Hepatic stellate cell (primary cell): ENCODE results near the gene C2CD2.

Experiments
- DNase-seq: peaks from one replicate; pipeline ENCODE4 v3.0.0; 2011; ENCODE audit warnings: low spot score

The C2CD2 gene

DNA sequence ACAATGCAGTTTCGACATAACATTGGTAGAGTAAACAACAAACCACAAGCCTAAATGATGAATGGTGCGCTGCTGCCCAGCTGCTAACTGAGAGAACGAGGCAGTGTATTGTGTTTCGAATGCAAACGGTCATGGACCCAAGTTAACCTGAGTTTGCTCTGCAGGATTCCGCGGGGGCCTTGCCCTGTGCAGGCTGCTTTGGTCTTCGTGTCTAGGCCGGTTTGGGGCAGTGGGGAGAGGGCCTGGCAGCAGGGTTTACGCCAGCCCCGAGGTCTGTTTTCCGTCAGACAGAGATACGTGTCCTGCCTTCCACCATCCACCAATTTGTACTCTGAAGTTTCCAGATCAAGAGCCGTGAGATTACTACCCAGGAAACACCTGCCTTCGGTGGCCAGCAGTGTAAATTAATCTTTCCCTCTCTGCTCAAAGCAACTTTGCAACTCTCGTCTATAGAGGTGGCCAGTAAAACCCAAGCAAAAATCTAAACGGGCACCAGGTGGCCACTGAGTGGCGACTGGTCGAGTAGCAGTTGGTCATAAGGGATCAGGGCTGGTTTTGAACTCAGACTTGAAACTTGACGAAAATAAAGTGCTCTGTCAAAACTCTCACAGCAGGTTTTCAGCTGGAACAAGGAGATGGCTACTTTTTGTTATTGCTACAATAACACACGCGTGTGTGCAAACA, 68.3 kb downstream of the C2CD2 start:
- DNase-seq: no peak

DNA sequence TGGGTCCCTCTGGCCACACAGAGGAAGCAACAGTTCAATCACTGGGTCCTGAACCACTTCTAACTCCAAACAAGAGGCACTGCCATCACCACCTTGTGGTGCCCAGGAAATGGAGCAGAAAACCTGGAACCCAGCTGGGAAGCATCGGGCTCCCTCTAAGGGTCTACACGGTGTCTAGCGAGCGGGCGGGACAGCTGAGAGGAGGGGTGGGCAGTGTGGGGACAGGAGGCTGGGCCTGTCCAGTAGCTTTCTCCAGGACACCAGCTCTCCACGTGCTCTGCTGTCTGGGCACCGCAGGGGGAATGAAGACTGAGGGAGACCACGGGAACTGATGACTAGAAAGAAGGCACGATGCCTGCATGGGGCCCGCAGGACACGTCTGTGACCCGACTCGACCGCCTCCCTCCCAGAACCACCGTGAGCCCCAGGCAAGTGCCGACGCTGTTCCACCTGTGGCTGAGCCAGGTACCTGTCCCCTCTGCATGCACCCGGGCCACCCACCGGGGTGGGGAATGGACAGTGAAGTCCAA, 69.3 kb downstream of the C2CD2 start:
- no peak for DNase-seq

DNA sequence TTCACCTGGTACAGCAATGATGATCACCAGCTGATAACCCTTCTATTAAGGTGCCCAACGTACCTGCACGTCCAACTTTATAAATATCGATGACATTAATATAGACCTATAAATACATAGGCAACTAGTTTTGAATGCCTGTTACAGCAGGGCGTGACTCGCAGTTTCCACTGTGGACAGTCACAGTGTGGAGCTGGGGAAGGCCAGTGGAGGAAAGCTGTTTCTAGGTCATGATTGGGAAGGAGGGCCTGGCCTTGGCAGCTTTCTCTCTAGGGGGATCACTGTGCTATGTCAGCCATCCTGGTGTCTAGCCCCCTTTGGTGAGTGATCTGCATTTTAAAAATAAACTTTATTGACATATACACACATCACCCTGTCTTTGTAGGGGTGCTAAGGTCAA, 70.2 kb downstream of the C2CD2 start:
- DNase-seq: no peak

DNA sequence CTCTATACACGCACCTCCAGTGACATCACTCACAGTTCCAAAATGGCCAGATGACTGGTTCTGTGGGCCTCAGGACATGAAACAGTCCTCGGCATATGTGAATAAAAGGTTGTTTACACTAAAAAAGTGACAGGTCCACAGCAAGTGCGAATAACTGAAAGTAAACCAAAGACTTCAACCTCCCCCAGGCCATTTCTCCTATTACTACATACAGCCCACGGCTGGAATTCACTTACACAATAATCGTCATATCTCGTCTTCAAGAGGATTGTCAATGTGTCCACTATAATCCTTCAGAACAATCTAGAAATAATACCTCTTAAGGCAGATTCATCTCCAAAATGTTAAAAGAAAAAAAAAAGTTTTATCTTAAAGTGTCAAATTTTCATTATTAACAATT, 72.8 kb downstream of the C2CD2 start:
- no peak for DNase-seq

DNA sequence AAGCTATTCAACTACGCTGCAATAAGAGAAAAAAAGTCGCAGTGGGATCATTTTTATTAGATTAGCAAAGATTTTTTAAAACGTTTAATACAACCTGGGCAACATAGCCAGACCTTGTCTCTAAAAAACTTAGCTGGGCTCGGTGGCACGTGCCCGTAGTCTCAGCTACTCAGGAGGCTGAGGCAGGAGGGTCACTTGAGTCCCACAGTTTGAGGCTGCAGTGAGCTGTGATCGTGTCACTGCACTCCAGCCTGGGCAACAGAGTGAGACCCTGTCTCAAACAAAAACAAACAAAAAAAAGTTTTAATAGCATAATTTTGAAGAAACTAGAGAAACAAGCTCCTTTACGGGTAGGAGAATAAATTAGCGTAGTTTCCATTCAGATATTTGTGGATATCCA, 73.7 kb downstream of the C2CD2 start:
- DNase-seq: no peak

DNA sequence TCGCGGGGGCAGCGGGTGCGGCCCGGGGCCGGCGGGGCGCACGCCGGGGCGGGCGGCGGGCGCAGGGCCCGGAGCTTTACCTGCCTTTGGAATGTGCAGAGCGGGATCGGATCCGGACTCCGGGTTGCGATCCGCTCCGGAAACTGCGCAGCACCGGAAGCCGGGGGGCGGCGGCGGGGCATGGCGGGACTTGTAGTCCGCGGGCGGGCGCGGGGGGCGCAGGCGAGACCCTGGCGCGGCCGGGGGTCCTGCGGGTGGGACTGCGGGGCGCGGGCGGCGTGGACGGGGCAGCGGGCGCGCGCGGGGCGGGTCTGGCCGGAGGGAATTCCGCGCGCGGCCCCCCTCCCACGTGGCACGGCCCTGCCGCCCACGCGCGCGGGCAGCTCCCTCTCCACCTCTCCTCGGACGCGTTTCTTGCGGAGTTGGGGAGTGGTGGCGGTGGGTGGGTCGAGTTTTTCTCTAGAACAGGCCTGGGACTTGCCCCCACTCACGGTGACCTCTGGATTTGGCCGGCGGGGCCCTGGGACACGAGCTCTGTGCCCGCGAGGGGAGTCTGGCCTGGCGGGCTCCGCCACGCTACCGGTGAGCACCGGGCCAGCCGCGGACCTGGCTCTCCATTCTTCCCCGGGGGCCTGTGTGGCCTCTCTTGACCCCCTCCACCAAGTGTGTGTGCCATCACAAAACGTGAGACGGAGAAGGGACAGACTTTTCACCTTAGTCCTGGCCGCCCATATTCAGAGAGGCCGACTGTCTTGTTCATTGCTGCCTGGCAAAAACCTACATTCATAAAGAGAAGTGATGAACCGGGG, 74.4 kb downstream of the C2CD2 start, which contains the start of gene PRDM15:
TSS of gene PRDM15 (minus strand) at position 155 of the 809 bp plus-strand sequence. CDS start 18,981 bp downstream, outside the sequence.
- peak; percentile 88 for DNase-seq

DNA sequence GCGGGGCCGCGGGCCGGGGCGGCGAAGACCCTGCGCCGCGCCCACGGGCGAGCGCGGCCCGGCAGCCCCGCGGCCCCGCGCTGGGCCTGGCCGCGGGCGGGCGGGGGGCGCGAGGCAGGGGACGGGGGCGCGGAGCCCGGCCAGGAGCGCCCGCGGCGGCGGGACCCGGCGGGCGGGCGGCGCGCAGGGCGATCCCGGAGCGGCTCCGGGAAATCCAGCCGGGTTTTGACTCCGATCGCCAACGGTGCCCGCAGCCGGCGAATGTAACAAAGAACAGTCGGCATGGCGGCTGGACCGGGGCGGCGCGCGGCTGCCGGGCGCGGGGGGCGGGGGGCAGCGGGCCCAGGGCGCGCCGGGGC, 75.0 kb downstream of the C2CD2 start:
- peak; percentile 91 for DNase-seq

DNA sequence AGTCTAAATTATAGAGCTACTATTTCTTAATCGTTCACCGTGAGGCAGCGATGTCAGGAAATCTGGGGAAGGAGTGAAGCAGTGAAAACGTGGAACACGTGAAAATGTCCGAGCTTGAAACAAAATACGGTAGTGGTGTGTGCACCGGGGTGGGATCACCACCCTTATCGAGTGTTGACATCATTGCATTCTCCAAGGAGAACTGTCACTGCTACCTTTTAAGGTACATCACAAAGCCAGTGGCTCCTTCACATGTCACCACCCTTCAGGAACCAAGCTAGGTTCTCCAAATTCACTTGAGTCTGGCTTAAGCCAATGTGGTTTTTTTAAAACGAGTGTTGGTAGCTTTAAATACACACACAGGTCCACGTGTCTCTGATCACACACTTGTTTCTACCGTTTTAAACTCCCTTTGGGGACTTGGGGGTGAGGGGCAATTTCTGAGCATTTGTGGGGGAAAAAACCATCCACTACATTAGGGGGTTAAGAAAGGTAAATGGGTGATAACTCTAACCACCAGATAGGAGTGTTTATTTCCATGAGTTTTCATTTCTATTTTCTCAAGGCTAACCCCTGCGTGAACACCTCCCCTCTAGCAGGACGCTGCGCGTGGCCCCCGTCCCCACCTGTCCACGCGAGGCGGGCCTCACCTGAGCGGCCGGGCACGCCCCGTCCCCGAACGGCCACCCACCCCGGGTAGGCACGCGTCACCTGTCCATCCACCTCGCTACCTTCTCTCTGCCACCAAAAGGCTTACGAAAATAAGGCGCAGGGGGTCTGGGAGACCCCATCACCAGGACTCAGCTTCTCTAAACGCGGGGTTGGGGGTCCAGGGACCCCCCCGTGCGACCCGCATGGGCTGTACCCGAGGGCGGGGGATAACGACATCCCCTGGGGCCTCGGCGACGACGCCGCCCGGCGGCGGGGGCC, 75.7 kb downstream of the C2CD2 start:
- peak; percentile 81 for DNase-seq

DNA sequence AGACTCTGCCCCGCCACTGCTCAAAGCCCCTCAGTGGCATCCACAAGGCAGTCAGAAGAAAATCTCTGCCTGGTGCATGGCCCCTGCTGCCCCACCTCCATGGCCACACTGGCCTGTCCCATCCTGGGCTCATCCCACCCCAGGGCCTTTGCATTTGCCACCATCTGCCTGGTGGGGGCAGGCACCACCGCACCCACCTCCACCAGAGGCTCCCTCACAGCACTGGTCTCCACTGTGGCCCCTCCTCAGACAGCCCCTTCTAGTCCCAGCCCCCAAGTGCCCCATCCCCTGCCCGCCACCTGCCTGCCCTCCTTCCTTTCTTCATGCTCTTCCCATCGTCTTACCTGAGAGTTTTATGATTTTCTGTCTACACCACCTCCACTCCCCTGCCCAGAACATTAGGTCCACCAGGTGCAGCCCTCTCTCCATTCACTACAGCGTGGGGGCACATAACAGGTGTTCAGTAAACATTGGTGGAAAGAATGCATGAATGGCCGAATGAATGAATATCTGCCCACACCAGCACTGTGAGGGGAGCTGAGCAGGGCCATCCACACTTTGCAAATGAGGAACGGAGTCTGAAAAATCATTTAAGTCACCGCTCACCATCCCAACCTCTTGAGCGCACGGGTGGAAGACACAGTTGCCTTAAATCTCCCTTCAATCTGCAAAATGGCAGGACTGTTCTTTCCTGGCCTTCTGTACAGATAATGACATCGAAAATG, 76.7 kb downstream of the C2CD2 start:
- DNase-seq: no peak

DNA sequence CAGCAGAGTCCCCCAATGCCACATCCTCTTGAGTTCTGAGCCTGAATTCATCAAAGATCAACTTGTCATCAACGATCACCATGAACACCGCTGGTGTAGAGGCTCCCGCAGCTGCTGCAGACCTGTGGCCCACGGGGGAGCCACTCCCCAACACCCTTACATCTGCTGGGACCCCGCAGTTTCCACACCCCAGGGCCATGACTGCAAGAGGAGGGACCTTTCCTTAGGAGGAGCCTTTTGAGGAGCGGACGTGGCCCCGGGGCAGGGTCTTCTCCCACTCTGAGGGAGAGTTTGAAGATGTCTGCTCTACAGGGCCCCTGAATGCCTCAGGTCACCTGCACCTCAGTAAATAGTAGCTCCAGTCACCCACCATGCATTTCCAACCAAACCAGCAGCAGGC, 77.4 kb downstream of the C2CD2 start:
- DNase-seq: no peak

DNA sequence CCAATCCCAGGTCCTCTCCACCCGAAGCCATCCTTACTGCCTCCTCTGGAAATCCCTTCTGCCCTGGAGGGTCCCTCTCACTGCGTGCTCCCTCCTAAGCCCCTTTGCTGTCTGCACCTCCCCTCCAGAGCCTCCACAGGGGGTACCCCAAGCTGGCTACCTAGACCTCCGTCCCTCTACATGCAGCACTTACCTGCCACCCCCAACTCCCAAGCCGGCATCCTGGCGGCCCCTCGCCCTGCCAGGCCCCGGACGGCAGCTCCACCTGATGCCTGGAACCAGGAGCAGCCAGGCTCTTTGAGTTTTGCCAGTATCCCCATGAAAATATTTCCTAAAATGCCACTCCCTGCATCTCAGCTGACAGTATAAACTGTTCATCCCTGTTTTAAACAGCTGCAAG, 78.7 kb downstream of the C2CD2 start:
- DNase-seq: no peak

DNA sequence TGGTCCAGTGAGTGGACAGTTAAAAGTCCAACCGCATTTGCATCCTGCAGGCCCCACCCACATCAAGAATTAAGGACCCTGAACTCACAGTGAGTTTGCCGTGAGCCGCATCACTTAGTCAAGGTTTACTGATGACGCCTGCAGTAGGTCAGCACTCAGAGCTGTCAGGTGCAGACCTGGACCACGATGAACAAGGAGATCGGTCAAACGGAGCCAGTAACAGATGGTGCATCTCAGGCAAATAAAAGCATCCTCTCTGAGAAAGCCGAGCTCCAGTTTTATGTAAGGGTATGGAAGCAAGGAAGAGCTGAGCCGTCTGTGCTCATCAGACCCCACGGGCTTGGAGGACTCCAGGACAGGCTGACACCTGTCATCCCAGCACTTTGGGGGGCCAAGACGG, 79.2 kb downstream of the C2CD2 start:
- no peak for DNase-seq

DNA sequence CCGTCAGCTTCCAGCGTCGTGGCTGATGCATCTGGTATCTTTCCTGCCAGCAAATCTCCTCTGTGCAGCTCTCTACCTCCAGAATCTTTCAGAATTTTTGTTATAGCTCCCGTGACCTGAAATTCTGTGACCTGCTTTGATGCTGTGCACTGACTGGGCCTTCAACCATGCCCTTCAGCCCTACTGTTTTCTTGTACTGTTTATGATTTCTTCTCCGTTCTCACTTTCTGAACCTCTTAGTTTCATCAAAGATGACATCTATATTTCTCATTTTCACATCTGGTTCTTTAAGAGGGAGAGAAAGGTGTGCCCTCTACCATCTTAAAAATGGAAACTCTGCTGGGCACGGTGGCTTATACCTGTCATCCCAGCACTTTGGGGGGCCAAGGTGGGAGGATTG, 80.4 kb downstream of the C2CD2 start:
- no peak for DNase-seq

DNA sequence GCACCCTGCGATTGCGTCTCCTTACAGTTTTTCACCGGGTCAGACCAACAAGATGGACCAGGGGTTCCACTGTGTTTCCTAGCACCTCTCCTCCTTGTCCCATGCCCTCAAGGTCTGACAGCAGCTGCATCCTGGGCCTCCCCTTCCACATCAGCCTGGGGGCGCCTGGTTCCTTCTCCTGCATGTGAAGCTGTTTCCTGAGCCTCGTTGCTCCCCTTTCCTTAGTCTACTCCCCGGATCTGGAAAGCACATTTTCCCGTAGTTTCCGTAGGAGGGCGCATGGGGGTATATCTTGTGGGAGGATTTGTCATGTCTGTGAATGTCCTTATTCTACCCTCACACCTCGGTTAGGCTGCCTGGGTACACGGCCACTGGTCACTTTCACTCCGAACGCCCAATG, 80.8 kb downstream of the C2CD2 start:
- DNase-seq: no peak

DNA sequence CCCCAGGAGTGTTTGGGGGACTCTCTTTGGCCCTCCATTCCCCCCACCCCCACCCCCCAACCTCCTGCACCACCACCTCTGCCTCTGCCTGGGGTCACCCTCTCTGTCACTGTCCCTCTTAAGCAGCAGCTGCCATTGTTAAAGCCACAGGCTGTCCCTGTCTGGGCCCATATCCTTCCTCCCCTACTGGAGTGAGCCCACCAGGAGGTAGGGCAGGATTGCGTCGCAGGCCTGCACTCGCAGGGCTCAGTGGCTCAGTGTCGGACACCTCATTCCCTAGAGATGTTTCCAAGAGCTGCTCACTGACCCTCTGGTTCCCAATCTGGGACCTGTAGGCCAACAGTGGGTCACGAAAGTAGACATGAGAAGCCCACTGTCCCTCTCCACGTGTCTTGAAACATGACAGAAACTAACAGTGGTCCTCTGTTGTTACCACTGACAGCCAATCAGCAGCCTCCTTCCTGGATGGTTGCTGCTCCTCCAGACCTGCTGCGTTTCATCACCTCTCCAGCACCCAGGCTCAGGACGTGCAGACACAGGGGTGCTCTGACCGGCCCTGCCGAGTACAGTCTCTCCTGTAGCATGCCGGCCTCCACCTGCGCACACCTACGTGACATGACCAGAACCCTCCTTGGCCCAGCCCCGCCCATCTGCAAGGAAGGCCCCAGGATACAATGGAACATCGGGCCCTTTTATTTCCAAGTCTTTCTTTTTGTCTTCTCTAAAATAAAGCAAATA, 82.4 kb downstream of the C2CD2 start:
- DNase-seq: no peak

DNA sequence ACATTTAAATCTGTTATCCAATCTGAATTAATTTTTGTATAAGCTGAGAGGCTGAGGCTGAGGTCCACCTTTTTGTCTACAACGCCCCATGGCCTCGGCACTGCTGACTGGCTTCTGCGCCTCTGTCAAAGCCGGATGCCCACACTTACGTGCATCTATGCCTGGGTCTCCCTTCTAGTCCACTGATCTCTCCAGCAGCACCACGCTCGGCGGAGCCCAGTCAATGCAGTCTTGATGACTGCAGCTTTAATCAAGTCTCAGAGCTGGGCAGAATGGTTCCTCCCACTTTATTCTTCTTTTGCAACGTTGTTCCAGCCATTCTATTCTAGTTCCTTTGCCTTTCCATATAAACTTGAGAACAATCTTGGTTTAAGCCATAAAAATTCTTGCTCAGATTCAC, 84.0 kb downstream of the C2CD2 start:
- no peak for DNase-seq

DNA sequence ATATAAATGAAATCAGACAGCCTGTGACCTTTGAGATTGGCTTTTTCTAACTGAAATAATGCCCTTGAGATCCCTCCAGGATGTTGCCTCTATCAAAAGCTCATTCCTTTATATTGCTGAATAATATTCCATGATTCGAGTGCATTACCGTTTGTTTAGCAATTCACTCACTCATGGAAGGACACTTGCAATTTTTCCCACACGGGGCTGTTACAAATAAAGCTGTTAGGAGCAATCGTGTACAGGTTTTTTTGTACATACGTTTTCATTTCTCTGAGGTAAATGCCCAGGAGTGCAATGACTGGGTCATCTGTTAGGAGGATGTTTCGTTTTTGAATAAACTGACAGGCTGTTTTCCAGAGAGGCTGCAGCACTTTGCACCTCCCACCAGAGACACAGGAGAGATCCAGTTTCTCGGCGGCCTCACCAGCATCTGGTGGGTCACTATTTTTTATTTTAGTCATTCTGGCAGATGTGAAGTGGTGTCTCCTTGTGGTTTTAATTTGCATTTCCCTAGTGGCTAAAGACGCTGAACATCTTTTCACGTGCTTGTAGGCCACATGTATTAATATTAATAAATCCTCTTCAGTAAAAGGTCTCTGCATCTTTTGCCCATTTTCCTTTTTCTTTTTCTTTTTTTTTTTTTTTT, 85.6 kb downstream of the C2CD2 start:
- DNase-seq: no peak

DNA sequence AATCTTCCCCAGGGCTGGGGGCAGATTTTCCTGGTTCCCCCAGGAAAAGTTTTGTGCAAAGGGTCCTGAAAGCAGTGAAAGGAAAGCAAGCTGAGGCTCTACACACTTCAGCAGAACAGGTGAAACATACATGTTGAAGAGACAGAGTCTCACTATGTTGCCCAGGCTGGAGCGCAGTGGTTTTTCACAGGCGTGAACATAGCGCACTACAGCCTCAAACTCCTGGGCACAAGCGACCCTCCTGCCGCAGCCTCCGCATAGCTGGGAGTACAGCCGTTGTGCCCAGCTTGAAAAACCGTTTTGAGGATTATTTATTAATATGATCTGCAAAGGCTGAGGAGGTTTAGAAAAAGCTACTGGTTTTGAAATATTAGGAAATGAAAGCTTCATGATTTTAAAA, 86.5 kb downstream of the C2CD2 start:
- DNase-seq: no peak

DNA sequence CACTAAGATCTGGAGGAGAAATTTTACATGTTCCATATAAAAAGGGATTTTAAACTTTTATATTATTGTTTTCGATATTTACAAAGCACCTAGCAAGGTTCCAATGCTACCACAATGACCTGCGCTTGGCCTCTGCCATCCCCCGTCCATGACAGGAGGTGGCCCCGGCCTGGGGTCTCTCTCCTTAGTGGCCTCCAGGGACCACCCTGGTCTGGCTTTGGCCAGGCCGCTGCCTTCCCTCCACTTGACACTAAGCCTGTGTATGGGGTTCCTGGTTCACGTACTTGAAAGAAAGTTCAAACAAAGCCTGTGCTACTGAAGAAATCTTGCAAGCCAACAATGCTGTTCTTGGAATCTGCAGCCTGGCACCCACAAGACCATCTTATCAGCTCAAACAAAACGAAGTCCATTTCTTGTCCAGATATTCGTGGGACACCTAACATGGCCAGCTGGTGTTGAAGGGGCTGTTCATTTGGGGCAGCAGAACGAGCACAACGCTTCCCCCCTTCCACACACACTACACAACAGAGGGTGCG, 87.5 kb downstream of the C2CD2 start:
- DNase-seq: no peak
